K562 (cell line): ENCODE measurements around the gene RPL39L. TPM values are rescaled to one million over a fixed set of nuclear protein-coding genes. Genes with fewer than 3 reads are reported as not detected.

ENCODE experiments used
- ATAC-seq: fragments of 200-7000 bp; cut with Tn5 transposase; 3 replicates; pipeline ENCODE4 v1.9.1; 2020; ENCODE audit warnings: moderate library complexity
- BruUV-seq: library from RNA; stranded (reverse); fragments of 400-500 nt; replicated peaks from 2 replicates; lab custom pipeline; 2021; lab: Mats Ljungman, UMichigan
- CTCF ChIA-PET: fragments of 300-600 bp; formaldehyde crosslinking; extraction: SDS; loops from one replicate; lab custom pipeline; 2021; ENCODE audit warnings: low intra/inter-chr PET ratio; lab: Yijun Ruan, JAX
- POLR2A ChIA-PET: fragments of 300-600, 350-650 bp; sonication (Branson Sonifier 250); formaldehyde crosslinking; extraction: SDS; loops from one replicate; lab custom pipeline; 2021; ENCODE audit warnings: antibody characterized with exemption, inconsistent platforms; lab: Yijun Ruan, JAX
- DNase-seq, 4 experiments: peaks; one replicate each; pipeline versions ENCODE4 v3.0.0 to v3.0.0-alpha.2; 2011 to 2018; ENCODE audit warnings: low spot score in 3 of 4, mixed read lengths in 3 of 4; ENCODE audit errors: extremely low read depth in 1 of 4
- FAIRE-seq: peaks from 2 replicates; lab custom pipeline; 2011; peaks lifted over from hg19 to GRCh38; lab: Jason Lieb, UNC
- H2AFZ ChIP-seq: 2 replicates; pipeline ENCODE4 v1.6.0; 2011; ENCODE audit warnings: low read depth, low read length, control low read depth, inconsistent platforms
- H3K27ac ChIP-seq: fragments of 200-600 bp; 3 replicates; pipeline ENCODE4 v1.8.0; 2011; ENCODE audit warnings: low read depth, mild to moderate bottlenecking, control low read depth, inconsistent platforms, low read length, moderate library complexity, mixed read lengths; ENCODE audit errors: extremely low read depth
- H3K27me3 ChIP-seq, 2 experiments: fragments of 300-600 bp in 1 of 2; 2 replicates in 1 of 2; 3 replicates in 1 of 2; pipeline versions ENCODE4 v1.6.0 to v1.8.0; 2011; ENCODE audit warnings: inconsistent platforms in 2 of 2, low read length in 2 of 2, mild to moderate bottlenecking in 1 of 2, mixed read lengths in 1 of 2, moderate library complexity in 1 of 2; ENCODE audit not compliant: control insufficient read depth in 2 of 2, insufficient read depth in 2 of 2
- H3K36me3 ChIP-seq: fragments of 300-600 bp; 3 replicates; pipeline ENCODE4 v1.8.0; 2011; ENCODE audit warnings: mild to moderate bottlenecking, low read length, inconsistent platforms; ENCODE audit not compliant: control insufficient read depth, insufficient read depth
- H3K4me1 ChIP-seq, 2 experiments: fragments of 200-600 bp in 1 of 2; replicated peaks in 1 of 2; 2 replicates in 1 of 2; 3 replicates in 1 of 2; pipeline versions ENCODE4 v1.5.1 to v1.8.0; 2011; ENCODE audit warnings: inconsistent platforms in 2 of 2, low read length in 2 of 2, mild to moderate bottlenecking in 1 of 2, mixed read lengths in 1 of 2, moderate library complexity in 1 of 2; ENCODE audit not compliant: control insufficient read depth in 2 of 2, insufficient read depth in 2 of 2
- H3K4me2 ChIP-seq: 2 replicates; pipeline ENCODE4 v1.6.1; 2011; ENCODE audit warnings: low read length, control low read depth, inconsistent platforms, mixed read lengths; ENCODE audit not compliant: insufficient read depth
- H3K4me3 ChIP-seq: fragments of 200-600 bp; sonication (generic), shearing (Covaris generic); 2 replicates; pipeline ENCODE4 v1.5.1; 2016; ENCODE audit warnings: control low read depth, inconsistent platforms
- H3K79me2 ChIP-seq: fragments of 200-600 bp; 3 replicates; pipeline ENCODE4 v1.8.0; 2011; ENCODE audit warnings: low read length, inconsistent platforms; ENCODE audit not compliant: control insufficient read depth, insufficient read depth
- H3K9ac ChIP-seq, 2 experiments: 2 replicates each; pipeline versions ENCODE4 v1.6.0 to v1.6.1; 2011; ENCODE audit warnings: low read depth in 2 of 2, low read length in 2 of 2, control low read depth in 1 of 2, inconsistent platforms in 1 of 2, mild to moderate bottlenecking in 1 of 2, mixed read lengths in 1 of 2; ENCODE audit not compliant: insufficient read depth in 1 of 2
- H3K9me1 ChIP-seq: one replicate; pipeline ENCODE4 v1.6.0; 2011; ENCODE audit warnings: inconsistent platforms, mild to moderate bottlenecking, low read length, moderate library complexity; ENCODE audit not compliant: control insufficient read depth, insufficient read depth
- H3K9me3 ChIP-seq: replicated peaks from 2 replicates; pipeline ENCODE4 v1.5.1; 2011; ENCODE audit warnings: low read depth, low read length, inconsistent platforms; ENCODE audit not compliant: control insufficient read depth, insufficient read depth
- H4K20me1 ChIP-seq: replicated peaks from 2 replicates; pipeline ENCODE4 v1.6.1; 2011; ENCODE audit warnings: low read length, inconsistent platforms, mixed read lengths; ENCODE audit not compliant: control insufficient read depth, insufficient read depth
- ARNT ChIP-seq, 2 experiments: fragments of 450-650 bp; IDR thresholded peaks; 2 replicates each; pipeline ENCODE4 v1.6.1; 2016; ENCODE audit warnings: mild to moderate bottlenecking in 1 of 2
- CEBPG ChIP-seq, 3 experiments: fragments of 200-800 bp in 1 of 3; sonication (Bioruptor generic) in 1 of 3; sonication (generic) in 1 of 3; formaldehyde crosslinking in 1 of 3; IDR thresholded peaks in 2 of 3; conservative IDR thresholded peaks in 1 of 3; 2 replicates each; pipeline versions ENCODE4 v1.6.1 to v1.8.0; 2016 to 2022; ENCODE audit warnings: missing compliant biosample characterization in 2 of 3, missing genetic modification characterization in 2 of 3, mild to moderate bottlenecking in 1 of 3, missing genetic modification reagents in 1 of 3
- E2F4 ChIP-seq: sonication (generic); formaldehyde crosslinking; IDR thresholded peaks from 2 replicates; pipeline ENCODE4 v1.8.0; 2022; ENCODE audit warnings: mild to moderate bottlenecking, low read depth, missing genetic modification reagents
- E4F1 ChIP-seq: fragments of 250-450 bp; sonication (Bioruptor Pico); IDR thresholded peaks from 2 replicates; pipeline ENCODE4 v1.5.0; 2021; ENCODE audit warnings: mild to moderate bottlenecking, borderline replicate concordance
- GTF2B ChIP-seq: IDR thresholded peaks from 2 replicates; pipeline ENCODE4 v1.6.1; 2011; ENCODE audit not compliant: insufficient read length; ENCODE audit errors: extremely low read depth
- HMG20A ChIP-seq: fragments of 450-650 bp; formaldehyde crosslinking; conservative IDR thresholded peaks from 2 replicates; pipeline ENCODE4 v1.4.0; 2020; ENCODE audit warnings: mild to moderate bottlenecking, mixed read lengths
- JUNB ChIP-seq: fragments of 450-650 bp; formaldehyde crosslinking; conservative IDR thresholded peaks from 2 replicates; pipeline ENCODE4 v1.4.0; 2020; ENCODE audit warnings: mild to moderate bottlenecking
- RNF219 ChIP-seq: fragments of 250-450 bp; sonication (Bioruptor Pico); IDR thresholded peaks from 2 replicates; pipeline ENCODE4 v1.5.0; 2022; ENCODE audit warnings: mild to moderate bottlenecking
- SFPQ ChIP-seq: fragments of 200-400 bp; formaldehyde crosslinking; IDR thresholded peaks from 2 replicates; pipeline ENCODE4 v1.6.1; 2017; ENCODE audit warnings: mild to moderate bottlenecking, low read depth, low read length, moderate library complexity
- SREBF2 ChIP-seq: sonication (generic); formaldehyde crosslinking; IDR thresholded peaks from 2 replicates; pipeline ENCODE4 v1.4.0; 2020; ENCODE audit warnings: mild to moderate bottlenecking, missing genetic modification reagents
- ZNF224 ChIP-seq: sonication (generic); formaldehyde crosslinking; IDR thresholded peaks from 2 replicates; pipeline ENCODE4 v1.8.0; 2022; ENCODE audit warnings: mild to moderate bottlenecking, missing genetic modification reagents
- ZNF785 ChIP-seq: fragments of 250-450 bp; sonication (Bioruptor Pico); IDR thresholded peaks from 2 replicates; pipeline ENCODE4 v1.4.0; 2020; ENCODE audit warnings: mild to moderate bottlenecking
- WGBS: fragments of 100-300 bp; shearing (Covaris generic); methylation state at CpG from one replicate; pipeline ENCODE4 v1.1.6; 2016; ENCODE audit warnings: low coverage, mixed read lengths; ENCODE audit not compliant: insufficient coverage; ENCODE audit errors: missing lambda C conversion rate; 5-methylcytosine and 5-hydroxymethylcytosine counted together
- in situ Hi-C: fragments of 300-500 bp; cut with MboI; formaldehyde crosslinking; loops from 4 replicates; pipeline ENCODE4 v1.15.0; 2018; ENCODE audit warnings: inconsistent platforms, mixed read lengths
- intact Hi-C: fragments of 100-400 bp; cut with micrococcal nuclease; formaldehyde crosslinking; loops from 2 replicates; pipeline ENCODE4 v1.14.2; 2022
- polyA plus RNA-seq, 8 experiments: library from polyadenylated mRNA; depleted of rRNA in 4 of 8; stranded (reverse) in 5 of 8; unstranded in 3 of 8; fragments of >200 nt; fragmentation: Nextera tagmentation in 2 of 8; fragmentation: Illumina TruSeq in 1 of 8; extraction: Ambion mirVana in 2 of 8; extraction: Trizol in 1 of 8; gene quantifications; 2 replicates each; pipeline versions ENCODE4 v1.2.1 to v1.2.3, GENCODE V29; 2011 to 2014; ENCODE audit warnings: inconsistent platforms in 1 of 8, missing spikeins in 1 of 8
- total RNA-seq, 7 experiments: library from RNA; depleted of rRNA in 6 of 7; stranded (reverse); fragments of >200 nt in 6 of 7; fragmentation: Illumina TruSeq in 2 of 7; extraction: Trizol in 2 of 7; gene quantifications; 2 replicates each; pipeline versions ENCODE4 v1.2.1 to v1.2.3, GENCODE V29; 2011 to 2021; ENCODE audit warnings: low replicate concordance in 1 of 7

The RPL39L gene
- total and polyA plus RNA-seq, 9 of the 15 experiments (the other 6 are each of a cell fraction or from before 2014, with no cell fraction given): 15.0 to 122 (median 45.5) TPM

- FAIRE-seq (no peak), ATAC-seq (no peak), DNase-seq (no peak)
- Histone ChIP-seq H3K4me2 (no peak overlapping the region), H3K4me3 (no peak overlapping the region), H2AFZ (no peak overlapping the region), H3K9me1 (no peaks in the 10 kb centered on the region), H3K27ac (no peak overlapping the region), H3K36me3 (no peaks in the 10 kb centered on the region), H3K9me3 (no peaks in the 10 kb centered on the region), H3K9ac (no peak overlapping the region), H3K4me1 (peaks cover 0 to 7% of the 10 kb centered on the region in 2 experiments; a peak in 2 of 5 replicates), H4K20me1 (no peaks in the 10 kb centered on the region), H3K79me2 (no peaks in the 10 kb centered on the region), H3K27me3 (peaks cover 10 to 15% of the 10 kb centered on the region in 2 experiments; a peak in 3 of 5 replicates)
- intact Hi-C loops (no loop called here), in situ Hi-C loops (no loop called here)
- POLR2A ChIA-PET: interaction anchor here (0.6 kb wide), 2 partner anchors 97 to 277 kb away, joined by 3 read pairs; no protein-coding TSS in a partner anchor
- CTCF ChIA-PET: no interaction called here
- 12% methylated on average over 7 of the region's 7 CpGs for WGBS
- BruUV-seq: no TSS peak
- no peak for TF ChIP-seq HMG20A (CRISPR knock-in tag)
- no peak for TF ChIP-seq ZNF224 (CRISPR knock-in tag)
- TF ChIP-seq GTF2B: no peak
- TF ChIP-seq ARNT (IDR thresholded peaks at IDR 0.05): no peak
- TF ChIP-seq SREBF2: no peak
- TF ChIP-seq JUNB (CRISPR knock-in tag): no peak
- no peak for TF ChIP-seq SFPQ
- TF ChIP-seq E2F4 (CRISPR knock-in tag): no peak
- no peak for TF ChIP-seq RNF219
- TF ChIP-seq ZNF785 (CRISPR knock-in tag): no peak
- TF ChIP-seq CEBPG (CRISPR knock-in tag; IDR thresholded peaks at IDR 0.05): no peak
- TF ChIP-seq CEBPG (tag; conservative IDR thresholded peaks at IDR 0.05 in 1 of 2, IDR thresholded peaks at IDR 0.05 in 1 of 2): no peak
- no peak for TF ChIP-seq E4F1 (CRISPR knock-in tag)
Measured at GRCh38 chr3:187181454-187182170, 42.3 kb upstream of the RPL39L start.
